A673 (cell line): ENCODE data around the gene INPP5B. TPM values are rescaled to one million over a fixed set of nuclear protein-coding genes. Genes with fewer than 3 reads are reported as not detected.

Experiments used
- BruUV-seq: library from RNA; stranded (reverse); fragments of 400-500 nt; replicated peaks from 2 replicates; lab custom pipeline; 2021; lab: Mats Ljungman, UMichigan
- CTCF ChIA-PET: fragments of 300-600 bp; sonication (Branson Sonifier 250); formaldehyde crosslinking; loops from one replicate; lab custom pipeline; 2022; ENCODE audit warnings: antibody characterized with exemption; lab: Charles Lee
- POLR2A ChIA-PET: fragments of 300-600 bp; sonication (Branson Sonifier 250); formaldehyde crosslinking; loops from one replicate; lab custom pipeline; 2022; ENCODE audit warnings: antibody characterized with exemption; ENCODE audit not compliant: low non-redundant PET; lab: Charles Lee
- DNase-seq: peaks from one replicate; pipeline ENCODE4 v3.0.0-alpha.2; 2015; ENCODE audit warnings: low spot score
- H3K27ac ChIP-seq: fragments of 200-600 bp; sonication (generic); 2 replicates; pipeline ENCODE4 v1.5.1; 2016; ENCODE audit warnings: mixed run types, low read depth, mild to moderate bottlenecking, mixed read lengths, antibody characterized with exemption, low read length; ENCODE audit not compliant: poor library complexity, severe bottlenecking
- H3K27me3 ChIP-seq: fragments of 200-600 bp; sonication (generic); replicated peaks from 2 replicates; pipeline ENCODE4 v1.6.1; 2017; ENCODE audit warnings: mixed run types, low read depth, mild to moderate bottlenecking, mixed read lengths, antibody characterized with exemption, low read length; ENCODE audit not compliant: insufficient read depth, poor library complexity
- H3K36me3 ChIP-seq: fragments of 200-600 bp; sonication (generic); 2 replicates; pipeline ENCODE4 v1.6.1; 2016; ENCODE audit warnings: mixed run types, mild to moderate bottlenecking, mixed read lengths, antibody characterized with exemption, low read length; ENCODE audit not compliant: insufficient read depth, poor library complexity, severe bottlenecking
- H3K4me1 ChIP-seq: fragments of 200-600 bp; sonication (generic); 2 replicates; pipeline ENCODE4 v1.6.1; 2017; ENCODE audit warnings: mixed run types, mild to moderate bottlenecking, mixed read lengths, antibody characterized with exemption, low read length; ENCODE audit not compliant: insufficient read depth, poor library complexity, severe bottlenecking
- H3K4me3 ChIP-seq: fragments of 200-600 bp; sonication (generic); 2 replicates; pipeline ENCODE4 v1.5.1; 2016; ENCODE audit warnings: low read depth, mixed run types, mild to moderate bottlenecking, mixed read lengths, low read length; ENCODE audit not compliant: poor library complexity, severe bottlenecking
- H3K9me3 ChIP-seq: fragments of 200-600 bp; sonication (generic); 2 replicates; pipeline ENCODE4 v1.6.1; 2016; ENCODE audit warnings: mixed run types, low read depth, mild to moderate bottlenecking, mixed read lengths, antibody characterized with exemption, low read length; ENCODE audit not compliant: poor library complexity, severe bottlenecking
- EZH2 ChIP-seq: fragments of 200-600 bp; sonication (generic); IDR thresholded peaks from 2 replicates; pipeline ENCODE4 v1.6.1; 2017; ENCODE audit warnings: borderline replicate concordance, low read depth, mild to moderate bottlenecking, mixed read lengths, antibody characterized with exemption, low read length; ENCODE audit not compliant: poor library complexity, severe bottlenecking
- intact Hi-C: fragments of 100-400 bp; cut with micrococcal nuclease; formaldehyde crosslinking; loops from one replicate; pipeline ENCODE4 v1.10.0; 2022; ENCODE audit not compliant: unreplicated experiment
- total RNA-seq: library from RNA; stranded (reverse); gene quantifications from 2 replicates; pipeline ENCODE4 v1.2.3, GENCODE V29; 2021
- TF ChIP-seq, protein P1 (sequence below): fragments of 300-800, 200-600 bp; sonication (generic); conservative IDR thresholded peaks from 2 replicates; pipeline ENCODE4 v1.5.1; 2017; ENCODE audit warnings: low read depth, mild to moderate bottlenecking, antibody characterized with exemption, low read length, moderate library complexity, mixed read lengths

Gene INPP5B
- total RNA-seq, 1 experiment from 2014 or later = 15.6 TPM

DNA sequence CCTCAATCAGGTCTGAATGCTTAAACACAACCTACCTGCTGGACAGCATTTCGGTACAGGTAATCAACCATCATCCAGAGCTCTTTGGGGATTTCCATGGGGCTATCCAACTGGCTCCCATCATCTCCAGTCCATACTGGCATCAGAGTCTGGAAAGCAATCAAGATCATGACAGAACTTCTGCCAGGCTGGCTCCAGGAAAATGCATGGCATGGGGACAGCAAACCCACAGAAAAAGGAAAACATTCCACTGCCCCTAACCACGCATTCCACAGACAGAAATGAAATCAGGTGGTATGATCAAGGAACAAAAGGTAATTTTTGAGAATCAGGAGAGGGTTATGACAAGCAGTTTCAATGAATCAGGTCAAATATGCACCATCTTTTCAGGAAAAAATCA is 78.4 kb downstream of the INPP5B start:
- no TSS peak for BruUV-seq
- CTCF ChIA-PET = no interaction called here

DNA sequence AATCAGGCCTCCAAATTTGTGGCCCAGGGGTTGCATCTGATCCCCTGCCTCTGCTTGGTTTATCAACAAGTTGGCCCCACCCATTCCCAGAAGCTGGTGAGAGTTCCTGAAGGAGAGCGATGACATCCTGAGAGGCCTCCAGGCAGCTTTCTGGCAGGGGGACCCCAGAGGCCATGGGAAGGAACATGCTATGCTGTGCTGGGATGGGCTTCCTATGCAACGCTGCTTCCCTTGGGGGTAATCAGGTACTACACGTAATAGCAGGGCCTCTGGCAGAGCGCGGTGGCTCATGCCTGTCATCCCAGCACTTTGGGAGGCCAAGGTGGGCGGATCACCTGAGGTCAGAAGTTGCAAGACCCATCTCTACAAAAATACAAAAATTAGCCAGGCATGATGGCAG is 79.1 kb downstream of the INPP5B start:
- no peaks in the 10 kb centered on the region for H3K4me1 ChIP-seq
- POLR2A ChIA-PET = no interaction called here
- no peak overlapping the region for H3K27ac ChIP-seq
- no peak for DNase-seq
- intact Hi-C loops = no loop called here
- H3K9me3 ChIP-seq = no peaks in the 10 kb centered on the region
- TF ChIP-seq, protein P1, sequence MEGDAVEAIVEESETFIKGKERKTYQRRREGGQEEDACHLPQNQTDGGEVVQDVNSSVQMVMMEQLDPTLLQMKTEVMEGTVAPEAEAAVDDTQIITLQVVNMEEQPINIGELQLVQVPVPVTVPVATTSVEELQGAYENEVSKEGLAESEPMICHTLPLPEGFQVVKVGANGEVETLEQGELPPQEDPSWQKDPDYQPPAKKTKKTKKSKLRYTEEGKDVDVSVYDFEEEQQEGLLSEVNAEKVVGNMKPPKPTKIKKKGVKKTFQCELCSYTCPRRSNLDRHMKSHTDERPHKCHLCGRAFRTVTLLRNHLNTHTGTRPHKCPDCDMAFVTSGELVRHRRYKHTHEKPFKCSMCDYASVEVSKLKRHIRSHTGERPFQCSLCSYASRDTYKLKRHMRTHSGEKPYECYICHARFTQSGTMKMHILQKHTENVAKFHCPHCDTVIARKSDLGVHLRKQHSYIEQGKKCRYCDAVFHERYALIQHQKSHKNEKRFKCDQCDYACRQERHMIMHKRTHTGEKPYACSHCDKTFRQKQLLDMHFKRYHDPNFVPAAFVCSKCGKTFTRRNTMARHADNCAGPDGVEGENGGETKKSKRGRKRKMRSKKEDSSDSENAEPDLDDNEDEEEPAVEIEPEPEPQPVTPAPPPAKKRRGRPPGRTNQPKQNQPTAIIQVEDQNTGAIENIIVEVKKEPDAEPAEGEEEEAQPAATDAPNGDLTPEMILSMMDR = no peak
- TF ChIP-seq EZH2 = no peak
- H3K36me3 ChIP-seq = peaks cover 4% of the 10 kb centered on the region
- no peak overlapping the region for H3K4me3 ChIP-seq
- CTCF ChIA-PET = no interaction called here
- H3K27me3 ChIP-seq = no peaks in the 10 kb centered on the region
- no TSS peak for BruUV-seq

More for the DNA sequence above, 78.4 kb downstream of the INPP5B start:
- H3K36me3 ChIP-seq = peaks cover 4% of the 10 kb centered on the region
- POLR2A ChIA-PET = no interaction called here
- no peaks in the 10 kb centered on the region for H3K9me3 ChIP-seq
- no peaks in the 10 kb centered on the region for H3K4me1 ChIP-seq
- H3K27me3 ChIP-seq = no peaks in the 10 kb centered on the region
- H3K4me3 ChIP-seq = no peak overlapping the region
- no peak for TF ChIP-seq EZH2
- TF ChIP-seq, protein P1 = no peak
- intact Hi-C loops = no loop called here
- H3K27ac ChIP-seq = no peak overlapping the region
- DNase-seq = no peak

DNA sequence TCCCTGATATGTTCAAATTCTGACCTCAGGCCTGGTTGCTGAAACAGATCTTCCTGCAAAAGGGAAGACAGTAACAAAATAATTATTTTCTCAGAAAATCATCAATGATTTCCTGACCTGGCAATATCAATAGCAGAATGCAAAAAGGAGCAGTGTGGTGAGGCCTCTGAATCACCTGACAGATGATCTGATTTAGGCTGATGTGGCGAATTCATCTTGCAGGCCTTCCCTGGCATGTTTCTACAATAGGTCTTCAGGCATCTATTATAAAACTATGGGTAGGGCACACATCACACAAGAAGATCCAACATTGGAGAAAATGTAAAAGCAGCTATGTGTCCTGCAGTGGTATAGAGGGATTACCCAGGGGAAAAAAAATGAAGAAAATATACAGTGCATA is 80.4 kb downstream of the INPP5B start:
- Histone ChIP-seq H3K4me3 (no peak overlapping the region), H3K27me3 (no peaks in the 10 kb centered on the region), H3K27ac (no peak overlapping the region), H3K36me3 (peaks cover 4% of the 10 kb centered on the region), H3K9me3 (no peaks in the 10 kb centered on the region), H3K4me1 (no peaks in the 10 kb centered on the region)
- TF ChIP-seq EZH2 = no peak
- TF ChIP-seq, protein P1 = no peak
- CTCF ChIA-PET = no interaction called here
- DNase-seq = no peak
- intact Hi-C loops = no loop called here
- BruUV-seq = no TSS peak
- POLR2A ChIA-PET = no interaction called here
